ENCODE measurements around the gene CRTAC1.

GRCh38 chr10:97821308-97822038 is 208.9 kb downstream of the CRTAC1 start:
- no peak for TF ChIP-seq POLR2A (IDR thresholded peaks at IDR 0.05)
- TF ChIP-seq, protein P1, sequence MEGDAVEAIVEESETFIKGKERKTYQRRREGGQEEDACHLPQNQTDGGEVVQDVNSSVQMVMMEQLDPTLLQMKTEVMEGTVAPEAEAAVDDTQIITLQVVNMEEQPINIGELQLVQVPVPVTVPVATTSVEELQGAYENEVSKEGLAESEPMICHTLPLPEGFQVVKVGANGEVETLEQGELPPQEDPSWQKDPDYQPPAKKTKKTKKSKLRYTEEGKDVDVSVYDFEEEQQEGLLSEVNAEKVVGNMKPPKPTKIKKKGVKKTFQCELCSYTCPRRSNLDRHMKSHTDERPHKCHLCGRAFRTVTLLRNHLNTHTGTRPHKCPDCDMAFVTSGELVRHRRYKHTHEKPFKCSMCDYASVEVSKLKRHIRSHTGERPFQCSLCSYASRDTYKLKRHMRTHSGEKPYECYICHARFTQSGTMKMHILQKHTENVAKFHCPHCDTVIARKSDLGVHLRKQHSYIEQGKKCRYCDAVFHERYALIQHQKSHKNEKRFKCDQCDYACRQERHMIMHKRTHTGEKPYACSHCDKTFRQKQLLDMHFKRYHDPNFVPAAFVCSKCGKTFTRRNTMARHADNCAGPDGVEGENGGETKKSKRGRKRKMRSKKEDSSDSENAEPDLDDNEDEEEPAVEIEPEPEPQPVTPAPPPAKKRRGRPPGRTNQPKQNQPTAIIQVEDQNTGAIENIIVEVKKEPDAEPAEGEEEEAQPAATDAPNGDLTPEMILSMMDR (IDR thresholded peaks at IDR 0.05), result no peak

All from lower leg skin (tissue), 3 donors.